NCI-H128 (cell line): Measurements from ENCODE around the gene PADI1.

Experiments used
- DNase-seq: peaks from one replicate; lab custom pipeline; 2025; ENCODE audit not compliant: unreplicated experiment; lab: John Stamatoyannopoulos, UW

PADI1 gene

DNA sequence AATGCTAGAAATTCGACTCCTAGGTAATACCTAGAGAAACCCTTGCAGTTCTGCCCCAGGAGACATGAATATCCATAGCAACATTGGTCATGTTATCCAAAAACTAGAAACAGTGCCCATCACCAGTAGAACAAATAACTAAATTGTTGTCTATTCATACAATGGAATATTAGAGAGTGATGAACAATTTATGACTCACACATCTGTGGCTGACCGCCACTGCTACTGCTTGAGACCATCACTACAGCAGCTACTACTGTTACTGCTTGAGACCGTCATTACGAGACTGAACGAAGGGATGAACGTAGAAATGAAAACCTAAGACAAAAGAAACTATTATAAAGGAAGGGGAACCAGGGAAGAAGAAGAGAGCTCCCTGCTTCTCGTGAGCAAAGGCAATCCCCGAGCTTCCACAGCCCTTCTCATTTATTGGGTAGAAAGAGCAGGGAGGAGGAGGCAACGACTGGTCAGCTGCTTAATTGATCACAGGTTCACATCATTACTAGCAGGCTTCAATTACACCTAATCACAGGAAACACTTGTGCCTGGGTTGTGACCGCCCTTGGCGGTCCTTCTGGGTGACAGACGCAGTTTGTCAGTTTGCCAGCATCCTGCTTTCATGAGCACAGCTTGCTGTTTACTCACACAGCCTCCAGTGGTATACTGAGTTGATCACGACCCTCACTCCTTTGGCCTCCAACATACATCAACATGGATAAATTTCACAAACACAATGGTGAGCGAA is 88.9 kb downstream of the PADI1 start:
- no peak for DNase-seq

- DNase-seq, result no peak
These were observed 90.4 kb downstream of the PADI1 start for GRCh38 chr1:17295292-17295691.
